Measurements from ENCODE around the gene VAC14.

Gene VAC14

DNA sequence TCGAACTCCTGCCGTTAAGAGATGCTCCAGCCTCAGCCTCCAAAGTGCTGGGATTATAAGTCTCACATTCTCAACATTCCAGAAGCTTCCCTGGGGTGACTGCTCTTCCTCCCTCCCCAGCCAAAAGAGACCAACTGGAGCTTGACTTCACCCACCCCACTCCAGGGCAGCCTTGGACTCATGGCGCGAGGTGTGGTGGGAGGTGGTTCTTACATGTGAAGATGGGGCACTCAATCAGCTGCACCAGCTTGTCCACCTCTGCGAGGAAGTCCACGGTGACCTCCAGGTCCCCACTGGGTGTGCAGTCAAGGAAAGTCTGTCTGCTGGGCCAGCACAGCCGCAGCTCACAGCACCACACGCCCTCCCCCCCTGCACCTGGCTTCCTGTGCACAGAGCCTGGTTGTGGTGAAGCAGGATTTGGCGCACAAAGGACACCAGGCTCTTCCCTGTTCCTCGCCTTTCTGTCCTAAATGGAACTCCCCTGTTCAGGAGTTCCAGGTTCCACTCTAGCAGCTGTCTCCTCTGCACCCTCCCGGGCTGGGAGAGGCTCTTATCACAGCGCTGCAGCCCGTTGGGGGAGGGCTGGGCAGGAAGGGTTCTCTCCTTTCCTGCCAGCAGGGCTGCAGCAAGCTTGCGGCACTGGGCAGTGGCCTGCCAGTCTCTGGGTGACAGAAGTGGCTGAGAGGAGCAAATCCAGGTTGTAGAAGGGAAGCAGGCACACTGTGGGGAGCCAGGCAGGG lies 105.5 kb downstream of the VAC14 start:
- H3K27ac ChIP-seq = peak overlapping the region; percentile 85 to 95
- no peak for DNase-seq (ENCODE audit: low spot score)
- TF ChIP-seq, protein P1, sequence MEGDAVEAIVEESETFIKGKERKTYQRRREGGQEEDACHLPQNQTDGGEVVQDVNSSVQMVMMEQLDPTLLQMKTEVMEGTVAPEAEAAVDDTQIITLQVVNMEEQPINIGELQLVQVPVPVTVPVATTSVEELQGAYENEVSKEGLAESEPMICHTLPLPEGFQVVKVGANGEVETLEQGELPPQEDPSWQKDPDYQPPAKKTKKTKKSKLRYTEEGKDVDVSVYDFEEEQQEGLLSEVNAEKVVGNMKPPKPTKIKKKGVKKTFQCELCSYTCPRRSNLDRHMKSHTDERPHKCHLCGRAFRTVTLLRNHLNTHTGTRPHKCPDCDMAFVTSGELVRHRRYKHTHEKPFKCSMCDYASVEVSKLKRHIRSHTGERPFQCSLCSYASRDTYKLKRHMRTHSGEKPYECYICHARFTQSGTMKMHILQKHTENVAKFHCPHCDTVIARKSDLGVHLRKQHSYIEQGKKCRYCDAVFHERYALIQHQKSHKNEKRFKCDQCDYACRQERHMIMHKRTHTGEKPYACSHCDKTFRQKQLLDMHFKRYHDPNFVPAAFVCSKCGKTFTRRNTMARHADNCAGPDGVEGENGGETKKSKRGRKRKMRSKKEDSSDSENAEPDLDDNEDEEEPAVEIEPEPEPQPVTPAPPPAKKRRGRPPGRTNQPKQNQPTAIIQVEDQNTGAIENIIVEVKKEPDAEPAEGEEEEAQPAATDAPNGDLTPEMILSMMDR (IDR thresholded peaks at IDR 0.05) = no peak
- no peak overlapping the region for H3K4me3 ChIP-seq

DNA sequence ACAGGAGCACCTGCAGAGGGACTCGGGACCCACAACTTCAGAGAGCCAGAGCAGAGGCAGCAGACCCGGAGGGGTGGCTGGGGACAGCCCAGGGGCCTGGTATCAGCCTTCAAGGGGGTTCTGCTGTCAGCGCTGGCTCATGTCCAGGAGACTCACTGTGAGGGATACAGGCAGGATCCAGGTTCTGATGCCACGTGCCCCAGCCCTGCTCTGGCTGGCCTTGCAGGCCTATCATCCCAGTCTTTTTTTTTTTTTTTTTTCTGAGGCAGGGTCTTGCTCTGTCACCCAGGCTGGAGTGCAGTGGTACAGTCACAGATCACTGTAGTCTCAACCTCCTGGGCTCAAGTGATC lies 106.1 kb downstream of the VAC14 start:
- TF ChIP-seq, protein P1 (IDR thresholded peaks at IDR 0.05) = no peak
- H3K4me3 ChIP-seq = no peak overlapping the region
- peak overlapping the region; percentile 95 to 100 for H3K27ac ChIP-seq
- DNase-seq (ENCODE audit: low spot score) = no peak

DNA sequence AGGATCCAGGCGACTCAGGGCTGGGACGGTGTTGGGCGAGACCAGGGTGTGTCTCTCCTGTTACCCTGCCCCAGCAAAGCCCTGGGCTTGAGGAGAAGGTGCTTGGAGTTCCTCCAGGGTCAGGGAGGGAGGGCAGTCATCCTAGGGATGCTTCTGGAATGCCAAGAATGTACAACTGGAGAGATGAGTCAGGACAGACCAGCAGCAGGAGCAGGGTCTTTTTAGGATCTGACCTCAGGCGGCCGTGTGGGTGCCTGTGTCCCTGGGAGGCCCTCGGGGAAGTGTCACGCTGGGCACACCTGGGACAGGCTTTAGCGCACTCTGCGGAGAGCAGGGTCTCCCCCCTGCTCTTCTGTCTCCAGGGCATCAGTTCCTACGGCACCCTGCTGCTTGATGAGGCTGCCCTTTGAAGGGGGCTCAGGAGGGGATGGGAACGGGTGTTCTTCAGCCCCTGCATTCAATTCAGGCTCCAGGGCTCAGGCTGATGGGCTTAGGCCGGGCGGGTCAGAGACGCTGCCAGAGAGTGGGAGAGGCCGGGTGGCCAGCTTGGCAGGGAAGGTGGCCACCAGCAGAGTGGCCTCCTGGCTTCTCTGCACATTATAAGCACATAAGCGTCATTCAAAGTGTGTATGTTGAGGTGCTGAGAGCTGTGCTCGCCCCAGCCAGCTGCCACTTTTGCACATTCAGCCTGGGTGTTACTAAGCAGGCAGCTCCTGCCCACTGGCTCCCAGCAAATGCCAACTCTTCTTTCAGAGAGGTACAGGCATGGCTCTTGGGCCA lies 106.7 kb downstream of the VAC14 start:
- Histone ChIP-seq H3K27ac (peak overlapping the region; percentile 95 to 100), H3K4me3 (no peak overlapping the region)
- TF ChIP-seq, protein P1 (IDR thresholded peaks at IDR 0.05) = no peak
- DNase-seq (ENCODE audit: low spot score) = no peak

DNA sequence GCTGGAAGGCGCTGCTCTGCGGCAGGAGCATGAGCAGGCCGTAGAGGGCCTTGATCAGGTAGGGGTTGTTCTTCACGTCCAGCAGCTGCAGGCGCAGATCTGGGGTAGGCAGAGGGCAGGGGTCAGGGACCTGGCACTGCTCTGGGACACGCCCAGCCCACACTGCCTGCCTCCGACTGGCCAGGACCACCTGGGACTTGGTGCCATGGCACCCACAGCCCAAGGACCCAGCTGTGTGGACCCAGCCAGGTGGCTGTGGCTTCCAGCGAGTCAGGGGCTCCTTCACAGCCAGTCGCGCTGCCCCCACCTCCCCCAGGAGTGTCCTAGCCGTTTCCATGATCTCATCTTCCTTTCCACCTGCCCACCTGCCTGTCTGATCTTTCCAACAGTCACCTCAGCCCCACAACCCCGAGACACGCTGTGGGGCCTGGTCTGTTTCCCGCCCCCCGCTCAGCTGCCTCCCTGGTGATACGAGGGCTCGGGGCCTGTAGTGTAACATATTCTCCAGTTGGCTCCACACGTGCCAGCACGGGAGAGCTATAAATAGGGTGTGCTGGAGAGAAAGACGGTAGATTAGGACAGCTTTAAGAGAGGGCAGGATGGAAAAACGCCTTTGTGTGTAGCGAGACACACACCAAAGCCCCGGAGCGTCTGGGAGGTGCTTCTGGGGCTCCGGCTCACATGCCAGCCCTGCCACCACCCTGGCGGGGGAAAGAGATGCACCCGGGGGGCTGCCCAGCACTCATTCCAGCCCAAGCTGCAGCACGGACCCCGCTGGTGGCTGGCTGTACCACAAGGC lies 107.9 kb downstream of the VAC14 start:
- TF ChIP-seq, protein P1 (IDR thresholded peaks at IDR 0.05) = no peak
- peak overlapping the region; percentile 95 to 100 for H3K27ac ChIP-seq
- H3K4me3 ChIP-seq = peak overlapping the region; percentile 2

DNA sequence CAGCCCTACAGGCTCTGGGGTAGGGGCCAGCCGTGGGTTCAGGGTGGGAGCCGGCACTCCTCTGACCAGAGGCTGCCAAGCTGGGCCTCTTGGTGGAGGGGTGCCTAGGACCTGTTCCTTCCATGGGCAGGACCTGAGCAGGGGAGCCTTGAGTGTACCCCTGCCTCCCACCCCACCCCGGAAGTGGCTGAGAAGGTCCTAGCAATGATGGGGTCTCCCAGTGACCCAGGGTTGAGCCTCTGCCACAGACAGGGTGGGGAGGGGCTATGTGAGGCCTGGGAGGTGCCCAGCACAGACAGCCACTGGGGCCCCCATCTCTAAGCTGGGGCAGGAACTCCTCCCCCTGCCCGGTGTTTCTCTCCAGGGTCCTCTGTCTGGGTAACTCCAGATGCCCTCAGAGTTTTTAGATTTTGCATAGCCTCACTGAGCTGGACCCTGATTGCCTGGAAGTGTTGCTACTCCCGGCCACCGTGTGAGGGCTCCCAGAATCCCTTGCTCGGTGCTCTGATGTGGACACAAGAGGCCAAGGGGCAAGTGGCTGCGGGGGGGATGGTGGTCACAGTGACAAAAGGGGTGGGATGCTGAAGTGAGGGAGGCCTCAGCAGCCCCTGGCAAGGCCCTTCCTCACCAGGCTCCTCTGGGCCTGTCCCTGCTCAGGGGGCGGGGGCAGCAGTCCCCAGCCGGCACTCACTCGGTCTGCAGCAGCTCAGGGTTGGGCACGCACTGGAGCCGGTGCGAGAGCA lies 108.7 kb downstream of the VAC14 start:
- DNase-seq (ENCODE audit: low spot score) = no peak
- H3K27ac ChIP-seq = peak overlapping the region; percentile 95 to 100
- TF ChIP-seq, protein P1 (IDR thresholded peaks at IDR 0.05) = no peak
- H3K4me3 ChIP-seq = peak overlapping the region; percentile 24

More for the DNA sequence above, 107.9 kb downstream of the VAC14 start:
- DNase-seq (ENCODE audit: low spot score) = no peak
